SK-N-SH treated with all-trans-retinoic acid at 6 μM for 48 hours (cell line): ENCODE data around the gene RNF167.

Source experiments
- ATAC-seq: fragments of 200-7000 bp; cut with Tn5 transposase; 3 replicates; pipeline ENCODE4 v1.9.1; 2020; ENCODE audit warnings: mild to moderate bottlenecking, moderate library complexity
- ARNTL ChIP-seq: fragments of 450-650 bp; formaldehyde crosslinking; IDR thresholded peaks from 2 replicates; pipeline ENCODE4 v1.5.0; 2020; ENCODE audit warnings: low read depth, mild to moderate bottlenecking, moderate library complexity, borderline replicate concordance
- GLIS3 ChIP-seq: fragments of 250-450 bp; sonication (Bioruptor Pico); IDR thresholded peaks from 2 replicates; pipeline ENCODE4 v1.5.0; 2020; ENCODE audit warnings: mild to moderate bottlenecking, moderate library complexity
- ZNF565 ChIP-seq: fragments of 450-650 bp; formaldehyde crosslinking; conservative IDR thresholded peaks from 2 replicates; pipeline ENCODE4 v1.5.0; 2020; ENCODE audit warnings: low read depth, mild to moderate bottlenecking, moderate library complexity
- ZNF8 ChIP-seq: fragments of 450-650 bp; formaldehyde crosslinking; IDR thresholded peaks from 2 replicates; pipeline ENCODE4 v1.5.0; 2020; ENCODE audit warnings: mild to moderate bottlenecking, moderate library complexity
- TF ChIP-seq, protein P1 (sequence below): fragments of 250-450 bp; sonication (Bioruptor Pico); IDR thresholded peaks from 2 replicates; pipeline ENCODE4 v1.5.0; 2020; ENCODE audit warnings: mild to moderate bottlenecking, moderate library complexity

Gene RNF167

DNA sequence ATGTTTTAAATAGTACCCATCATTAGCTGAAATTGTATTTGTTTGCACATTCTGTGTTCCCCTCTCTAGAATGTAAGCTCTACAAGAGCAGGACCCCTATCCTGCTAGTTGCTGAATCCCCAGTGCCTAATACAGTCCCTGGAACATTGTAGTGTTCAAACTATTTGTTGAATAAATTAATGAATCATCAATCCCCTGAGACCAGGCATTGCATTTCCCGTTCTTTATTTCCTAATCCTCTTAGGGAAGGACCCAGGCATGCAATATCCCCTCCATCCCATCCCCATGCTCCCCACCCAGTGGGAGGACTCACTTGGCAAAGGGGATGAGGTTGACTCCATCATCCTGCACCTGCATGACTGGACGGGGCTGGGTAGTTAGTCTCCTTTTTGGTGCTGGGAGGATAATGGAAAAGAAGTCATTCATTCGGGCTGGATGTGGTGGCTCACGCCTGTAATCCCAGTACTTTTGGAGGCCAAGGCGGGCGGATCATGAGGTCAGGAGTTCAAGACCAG is 54.1 kb downstream of the RNF167 start:
- ATAC-seq, result no peak
- TF ChIP-seq ARNTL (CRISPR knock-in tag) (no peak), ZNF565 (CRISPR knock-in tag) (no peak), ZNF8 (CRISPR knock-in tag) (no peak), GLIS3 (CRISPR knock-in tag) (no peak)
- TF ChIP-seq, protein P1, sequence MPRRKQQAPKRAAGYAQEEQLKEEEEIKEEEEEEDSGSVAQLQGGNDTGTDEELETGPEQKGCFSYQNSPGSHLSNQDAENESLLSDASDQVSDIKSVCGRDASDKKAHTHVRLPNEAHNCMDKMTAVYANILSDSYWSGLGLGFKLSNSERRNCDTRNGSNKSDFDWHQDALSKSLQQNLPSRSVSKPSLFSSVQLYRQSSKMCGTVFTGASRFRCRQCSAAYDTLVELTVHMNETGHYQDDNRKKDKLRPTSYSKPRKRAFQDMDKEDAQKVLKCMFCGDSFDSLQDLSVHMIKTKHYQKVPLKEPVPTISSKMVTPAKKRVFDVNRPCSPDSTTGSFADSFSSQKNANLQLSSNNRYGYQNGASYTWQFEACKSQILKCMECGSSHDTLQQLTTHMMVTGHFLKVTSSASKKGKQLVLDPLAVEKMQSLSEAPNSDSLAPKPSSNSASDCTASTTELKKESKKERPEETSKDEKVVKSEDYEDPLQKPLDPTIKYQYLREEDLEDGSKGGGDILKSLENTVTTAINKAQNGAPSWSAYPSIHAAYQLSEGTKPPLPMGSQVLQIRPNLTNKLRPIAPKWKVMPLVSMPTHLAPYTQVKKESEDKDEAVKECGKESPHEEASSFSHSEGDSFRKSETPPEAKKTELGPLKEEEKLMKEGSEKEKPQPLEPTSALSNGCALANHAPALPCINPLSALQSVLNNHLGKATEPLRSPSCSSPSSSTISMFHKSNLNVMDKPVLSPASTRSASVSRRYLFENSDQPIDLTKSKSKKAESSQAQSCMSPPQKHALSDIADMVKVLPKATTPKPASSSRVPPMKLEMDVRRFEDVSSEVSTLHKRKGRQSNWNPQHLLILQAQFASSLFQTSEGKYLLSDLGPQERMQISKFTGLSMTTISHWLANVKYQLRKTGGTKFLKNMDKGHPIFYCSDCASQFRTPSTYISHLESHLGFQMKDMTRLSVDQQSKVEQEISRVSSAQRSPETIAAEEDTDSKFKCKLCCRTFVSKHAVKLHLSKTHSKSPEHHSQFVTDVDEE (CRISPR knock-in tag), result no peak
